VCaP (cell line): ENCODE results near the gene IL15RA.
A peak's percentile ranks its signal among the peaks of the same experiment; 100 is the strongest.

Source experiments
- H3K27ac ChIP-seq: fragments of 450-650 bp; 2 replicates; pipeline ENCODE4 v1.5.1; 2017
- CTCF ChIP-seq: fragments of 450-650 bp; conservative IDR thresholded peaks from 2 replicates; pipeline ENCODE4 v1.5.1; 2017; ENCODE audit warnings: mild to moderate bottlenecking, moderate library complexity

IL15RA gene

DNA sequence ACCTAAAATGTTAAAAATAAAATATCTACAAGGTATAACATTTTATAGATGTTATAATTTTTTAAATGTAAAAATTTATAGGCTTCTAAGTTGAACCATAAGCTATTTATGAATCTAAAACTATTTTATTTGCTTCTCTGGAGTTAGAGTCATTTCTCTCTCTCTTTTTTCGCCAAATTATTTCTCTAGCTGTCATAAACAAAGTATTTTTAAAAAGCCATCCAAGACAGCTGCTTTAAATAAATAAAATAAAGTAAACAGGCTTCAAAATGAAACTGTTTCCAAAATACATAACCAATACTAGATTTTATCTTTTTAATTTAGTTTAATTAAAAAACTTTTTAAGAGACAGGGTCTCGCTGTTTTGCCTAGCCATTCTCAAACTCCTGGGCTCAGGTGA lies 12.4 kb upstream of the IL15RA start:
- no peak overlapping the region for H3K27ac ChIP-seq
- no peak for TF ChIP-seq CTCF

DNA sequence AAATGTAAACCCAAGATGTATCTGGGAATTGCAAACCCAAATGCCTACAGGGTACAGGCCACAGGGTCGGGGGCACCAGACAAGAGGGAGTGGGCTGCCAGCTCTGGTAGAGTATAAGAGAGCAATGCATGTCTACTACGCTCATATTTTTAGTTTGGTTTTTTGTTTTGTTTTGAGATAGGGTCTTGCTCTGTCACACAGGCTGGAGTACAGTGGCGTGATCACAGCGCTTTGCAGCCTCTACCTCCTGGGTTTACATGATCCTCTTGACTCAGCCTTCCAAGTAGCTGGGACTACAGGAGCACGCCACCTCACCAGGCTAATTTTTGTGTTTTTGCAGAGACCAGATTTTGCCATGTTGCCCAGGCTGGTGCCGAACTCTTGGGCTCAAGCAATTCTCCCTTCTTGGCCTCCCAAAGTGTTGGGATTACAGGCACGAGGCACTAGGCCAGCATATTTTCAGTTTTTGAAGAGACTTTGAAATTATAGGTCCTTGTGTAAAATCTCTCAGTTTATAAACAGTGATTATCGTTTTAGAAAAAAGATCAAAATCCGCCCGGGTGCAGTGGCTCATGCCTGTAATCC lies 11.1 kb upstream of the IL15RA start:
- H3K27ac ChIP-seq, result no peak overlapping the region
- no peak for TF ChIP-seq CTCF

DNA sequence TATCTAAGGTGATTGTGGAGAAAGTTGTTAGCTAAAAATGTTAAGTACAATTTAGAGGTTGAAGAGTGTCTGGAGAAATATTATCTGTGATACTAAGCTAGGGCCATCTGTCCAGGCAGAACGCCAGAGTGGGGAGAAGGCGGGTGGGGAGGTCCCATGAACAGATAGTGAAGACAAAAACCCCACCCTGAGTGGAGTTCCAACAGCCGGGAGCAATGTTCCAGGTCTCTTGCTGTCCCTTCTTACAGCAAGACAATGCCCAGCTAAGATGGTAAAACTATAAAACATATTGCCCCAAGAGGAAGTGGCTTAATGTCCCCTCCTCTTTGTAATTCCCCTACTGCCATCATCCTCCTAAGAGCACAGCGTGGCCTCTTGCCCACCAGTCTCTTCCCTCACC lies 10.4 kb upstream of the IL15RA start:
- no peak for TF ChIP-seq CTCF

DNA sequence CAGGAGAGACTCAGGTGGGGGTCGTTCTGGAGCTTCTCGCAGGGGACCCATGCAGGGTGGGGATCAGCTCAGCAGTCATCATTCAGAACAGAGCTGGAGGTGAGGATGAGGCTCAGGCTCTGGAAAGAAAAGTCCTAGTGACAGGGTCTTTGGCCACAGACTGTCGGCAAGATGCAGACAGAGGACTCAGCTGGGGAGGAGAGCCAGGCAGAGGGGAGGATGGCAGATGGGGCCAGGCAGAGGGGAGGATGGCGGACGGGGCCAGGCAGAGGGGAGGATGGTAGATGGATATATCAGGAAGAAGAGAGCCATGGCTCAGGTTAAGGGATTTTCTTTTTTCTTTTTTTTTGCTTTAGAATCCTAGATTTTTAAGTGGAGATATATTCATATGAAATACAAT lies 7.7 kb upstream of the IL15RA start:
- no peak for TF ChIP-seq CTCF
- H3K27ac ChIP-seq, result no peak overlapping the region

More for the DNA sequence above, 10.4 kb upstream of the IL15RA start:
- no peak overlapping the region for H3K27ac ChIP-seq

- TF ChIP-seq CTCF, result no peak
- no peak overlapping the region for H3K27ac ChIP-seq
Measured at GRCh38 chr10:5983774-5984173, 6.4 kb upstream of the IL15RA start.

GRCh38 chr10:5981529-5981928 lies 4.2 kb upstream of the IL15RA start:
- TF ChIP-seq CTCF, result no peak
- no peak overlapping the region for H3K27ac ChIP-seq

GRCh38 chr10:5978230-5978489 lies 817 bp upstream of the IL15RA start:
- peak overlapping the region; percentile 79 for H3K27ac ChIP-seq
- TF ChIP-seq CTCF, result 0 out of 2 replicates have a peak, but pooled peaks have one; percentile 4
